GM12872 (cell line): ENCODE measurements around the gene ID2.

ENCODE experiments used
- TF ChIP-seq, protein P1 (sequence below): IDR thresholded peaks from 3 replicates; pipeline ENCODE4 v1.5.1; 2011; ENCODE audit warnings: low read depth, mild to moderate bottlenecking, low read length, moderate library complexity; ENCODE audit not compliant: insufficient read depth

Gene ID2

DNA sequence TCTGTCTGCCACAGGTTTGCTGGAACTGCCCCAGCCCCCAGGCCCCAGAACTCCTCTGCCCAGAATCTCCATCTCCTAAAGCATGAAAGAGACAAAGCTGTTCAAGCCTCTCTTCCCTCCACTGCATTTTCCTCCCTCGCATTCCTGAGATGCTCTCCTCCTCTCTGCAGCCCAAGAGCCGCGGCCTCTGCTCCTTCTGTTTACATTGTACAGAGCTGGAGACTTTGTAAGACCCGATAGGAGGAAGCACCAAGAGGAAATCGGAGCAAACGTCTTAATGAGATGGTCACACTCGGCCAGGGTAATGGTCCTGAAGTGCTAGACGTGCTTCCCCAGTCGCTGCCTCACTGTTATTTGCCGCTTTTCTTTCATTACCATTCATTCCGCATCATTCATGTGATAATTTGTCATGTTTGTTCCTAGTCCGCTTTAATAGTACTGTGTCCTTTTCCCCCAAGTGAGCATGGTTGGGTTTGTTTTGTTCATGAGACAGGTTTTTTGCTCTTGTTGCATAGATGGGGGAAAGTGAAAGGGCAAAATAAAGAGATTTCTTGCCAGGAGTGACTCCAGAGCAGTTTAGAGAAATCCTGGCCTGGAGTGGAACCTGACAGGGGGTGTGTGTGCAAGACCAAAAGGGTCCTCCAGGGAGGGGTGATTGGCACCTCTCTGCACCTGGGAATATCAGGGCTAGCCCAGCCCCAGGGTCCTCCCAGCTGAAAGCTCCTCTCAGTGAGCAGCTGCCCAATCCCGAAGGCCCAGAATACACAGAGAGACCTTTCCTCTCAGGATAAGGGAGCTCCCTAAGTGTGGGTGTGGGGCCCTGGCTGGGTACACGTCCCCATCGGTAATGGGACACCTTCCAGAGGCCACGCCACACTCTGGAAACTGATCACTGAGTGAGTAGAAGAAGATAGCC, 44.9 kb upstream of the ID2 start:
- TF ChIP-seq, protein P1, sequence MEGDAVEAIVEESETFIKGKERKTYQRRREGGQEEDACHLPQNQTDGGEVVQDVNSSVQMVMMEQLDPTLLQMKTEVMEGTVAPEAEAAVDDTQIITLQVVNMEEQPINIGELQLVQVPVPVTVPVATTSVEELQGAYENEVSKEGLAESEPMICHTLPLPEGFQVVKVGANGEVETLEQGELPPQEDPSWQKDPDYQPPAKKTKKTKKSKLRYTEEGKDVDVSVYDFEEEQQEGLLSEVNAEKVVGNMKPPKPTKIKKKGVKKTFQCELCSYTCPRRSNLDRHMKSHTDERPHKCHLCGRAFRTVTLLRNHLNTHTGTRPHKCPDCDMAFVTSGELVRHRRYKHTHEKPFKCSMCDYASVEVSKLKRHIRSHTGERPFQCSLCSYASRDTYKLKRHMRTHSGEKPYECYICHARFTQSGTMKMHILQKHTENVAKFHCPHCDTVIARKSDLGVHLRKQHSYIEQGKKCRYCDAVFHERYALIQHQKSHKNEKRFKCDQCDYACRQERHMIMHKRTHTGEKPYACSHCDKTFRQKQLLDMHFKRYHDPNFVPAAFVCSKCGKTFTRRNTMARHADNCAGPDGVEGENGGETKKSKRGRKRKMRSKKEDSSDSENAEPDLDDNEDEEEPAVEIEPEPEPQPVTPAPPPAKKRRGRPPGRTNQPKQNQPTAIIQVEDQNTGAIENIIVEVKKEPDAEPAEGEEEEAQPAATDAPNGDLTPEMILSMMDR = no peak

DNA sequence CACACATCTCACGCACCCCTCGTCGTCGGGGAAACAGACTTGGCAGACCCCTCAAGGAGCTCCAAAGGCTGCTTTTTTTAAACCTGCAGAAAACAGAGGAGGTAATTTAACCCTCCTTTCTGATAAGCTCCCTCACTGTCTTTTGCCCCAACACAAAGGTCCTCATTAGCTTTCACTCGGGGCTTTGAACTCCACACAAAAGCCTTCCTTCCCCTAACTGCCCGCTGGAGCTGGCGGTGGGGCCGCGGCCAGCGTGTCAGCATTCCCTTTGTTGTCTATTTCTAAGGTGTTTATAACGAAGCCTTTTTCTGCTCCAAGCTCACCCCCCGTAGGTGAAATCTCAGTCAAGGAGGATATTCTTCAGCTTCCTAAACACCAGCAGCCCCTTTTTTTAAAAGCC, 43.5 kb upstream of the ID2 start:
- TF ChIP-seq, protein P1 = no peak

DNA sequence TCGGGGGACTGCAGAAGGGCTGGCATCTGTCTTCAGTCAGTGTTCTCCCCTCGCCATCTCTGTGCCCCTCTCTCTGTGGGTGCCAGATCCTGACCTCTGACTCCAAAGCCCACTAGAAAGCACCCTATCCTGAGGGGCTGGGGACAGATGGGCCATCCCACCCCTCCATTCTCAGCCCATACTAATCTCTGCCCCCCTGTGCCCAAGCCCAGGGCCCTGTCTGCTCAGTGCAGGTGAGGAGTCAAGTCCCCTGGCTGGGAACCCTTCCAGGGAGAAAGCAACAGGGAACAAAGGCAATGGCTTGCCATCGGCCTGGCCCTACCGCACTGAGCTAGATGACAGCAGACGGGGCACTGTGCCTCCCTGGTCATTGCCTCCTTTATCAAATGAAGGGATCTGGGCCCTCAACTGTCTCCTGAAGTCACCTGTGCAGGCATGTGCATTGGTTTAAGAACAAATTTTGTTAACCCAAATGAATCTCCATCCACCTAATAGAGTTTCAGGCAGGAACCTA, 42.7 kb upstream of the ID2 start:
- TF ChIP-seq, protein P1 = no peak

DNA sequence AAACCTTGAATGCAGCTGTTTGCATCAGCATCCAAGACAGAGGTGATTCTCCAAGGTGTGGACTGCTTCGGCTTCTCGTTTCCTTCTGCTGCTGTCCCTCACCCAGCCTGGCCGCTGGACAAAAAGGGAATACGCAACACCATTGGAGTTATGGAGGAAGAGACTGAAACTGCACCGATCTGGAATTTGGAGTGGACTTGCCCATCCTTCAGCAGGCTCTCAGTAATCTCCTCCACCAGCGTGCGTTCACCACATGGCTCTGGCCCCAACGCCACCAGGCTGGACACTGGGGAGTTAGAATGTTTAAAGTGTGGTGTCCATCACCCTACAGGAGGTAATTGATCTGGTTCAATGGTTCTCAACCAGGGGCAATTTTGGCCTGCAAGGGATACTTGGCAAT, 41.4 kb upstream of the ID2 start:
- TF ChIP-seq, protein P1 = no peak

DNA sequence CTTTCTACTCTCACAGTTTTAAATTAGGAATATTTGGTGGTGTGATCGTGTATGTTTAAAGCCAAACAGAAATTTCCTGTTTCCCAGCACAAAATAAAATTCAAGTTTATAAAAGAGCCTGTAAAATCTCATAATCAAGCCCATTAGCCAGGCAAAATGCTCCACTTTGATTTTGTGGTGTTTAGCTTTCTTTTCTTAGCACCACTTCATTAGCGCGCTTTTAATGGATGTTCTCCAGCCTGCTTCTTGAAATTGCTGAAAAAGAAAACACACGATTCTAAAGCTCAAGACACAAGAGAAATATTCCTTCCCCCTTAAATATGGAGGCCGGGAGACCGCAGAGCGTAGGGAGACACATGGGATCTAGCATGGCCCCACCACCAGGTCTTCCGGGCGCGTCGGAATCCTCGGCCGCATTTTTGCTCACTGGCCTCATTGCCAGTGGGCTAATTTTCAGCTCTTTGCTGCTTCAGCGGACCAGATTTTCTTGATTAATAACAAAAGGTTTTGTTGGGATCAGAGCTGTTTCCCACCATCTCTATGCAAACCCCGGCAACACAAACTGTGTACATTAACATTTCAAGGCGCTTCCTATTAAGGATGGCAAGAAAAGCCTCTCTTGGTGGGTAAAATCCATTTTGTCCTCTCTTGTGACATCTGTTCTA, 40.4 kb upstream of the ID2 start:
- TF ChIP-seq, protein P1 = no peak

DNA sequence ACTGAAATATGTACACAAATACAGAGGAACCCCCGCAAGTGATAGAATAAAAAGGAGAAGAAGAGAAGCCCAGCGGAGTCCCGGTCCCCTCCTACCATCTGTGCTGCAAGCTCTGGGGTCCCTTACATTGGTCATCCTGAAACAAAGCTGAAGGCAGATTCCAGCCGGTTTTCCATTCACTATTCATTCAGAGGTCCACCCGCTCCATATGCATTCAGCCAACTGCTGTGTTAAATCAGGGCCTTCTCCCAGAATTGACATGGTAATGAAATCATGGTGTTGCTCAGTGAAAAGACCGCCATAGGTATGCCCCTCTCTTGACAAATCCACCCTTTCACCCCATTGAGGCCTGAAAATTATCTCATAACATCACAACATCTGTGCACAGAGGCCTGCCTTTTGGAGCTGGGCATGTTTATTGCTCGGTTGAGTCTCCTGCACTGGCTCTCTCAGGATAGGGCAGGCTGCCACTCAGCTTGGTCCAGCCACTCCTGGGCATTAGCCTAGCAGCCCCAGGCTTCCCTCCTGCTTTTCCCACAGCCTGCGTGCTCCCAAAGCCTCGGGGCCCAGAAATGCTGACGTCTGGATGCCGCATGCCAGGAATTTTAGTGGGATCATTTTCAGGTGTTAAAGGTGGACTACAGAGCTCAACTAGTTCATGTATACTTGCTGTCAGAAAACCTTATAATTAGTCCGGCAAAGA, 39.3 kb upstream of the ID2 start:
- TF ChIP-seq, protein P1 = no peak
